Spleen (tissue), 11 donors: ENCODE results near the gene OSBPL9. TPM values are rescaled to one million over a fixed set of nuclear protein-coding genes. Genes with fewer than 3 reads are reported as not detected.

Experiments used
- DNase-seq: peaks from one replicate; pipeline ENCODE4 v3.0.0-alpha.2; 2020
- H3K27ac ChIP-seq, 8 donors: fragments of 200-600 bp; sonication (generic) in 7 of 8; 1 replicate in 4 of 8; 2 replicates in 4 of 8; pipeline versions ENCODE4 v1.5.0 to v1.8.0; 2016 to 2021; ENCODE audit warnings: inconsistent platforms in 4 of 8, mild to moderate bottlenecking in 4 of 8, moderate library complexity in 1 of 8
- H3K27me3 ChIP-seq, 7 donors: fragments of 200-600 bp; sonication (generic) in 6 of 7; replicated peaks in 1 of 7; 1 replicate in 4 of 7; 2 replicates in 3 of 7; pipeline versions ENCODE4 v1.5.0 to v1.8.0; 2016 to 2021; ENCODE audit warnings: inconsistent platforms in 3 of 7, mild to moderate bottlenecking in 1 of 7
- H3K36me3 ChIP-seq, 6 donors: fragments of 200-600 bp; sonication (generic) in 5 of 6; 1 replicate in 4 of 6; 2 replicates in 2 of 6; pipeline versions ENCODE4 v1.5.0 to v1.8.0; 2016 to 2021; ENCODE audit warnings: inconsistent platforms in 2 of 6
- H3K4me1 ChIP-seq, 6 donors: fragments of 200-600 bp; sonication (generic) in 5 of 6; 1 replicate in 3 of 6; 2 replicates in 3 of 6; pipeline versions ENCODE4 v1.5.0 to v1.8.0; 2016 to 2021; ENCODE audit warnings: inconsistent platforms in 3 of 6
- H3K4me3 ChIP-seq, 8 donors: fragments of 200-600 bp; sonication (generic) in 7 of 8; 1 replicate in 4 of 8; 2 replicates in 4 of 8; pipeline versions ENCODE4 v1.5.0 to v1.8.0; 2016 to 2021; ENCODE audit warnings: inconsistent platforms in 4 of 8, mild to moderate bottlenecking in 4 of 8, moderate library complexity in 2 of 8
- H3K9me3 ChIP-seq, 8 donors: fragments of 200-600 bp; sonication (generic) in 7 of 8; 1 replicate in 4 of 8; 2 replicates in 4 of 8; pipeline versions ENCODE4 v1.5.0 to v1.8.0; 2016 to 2021; ENCODE audit warnings: inconsistent platforms in 4 of 8
- POLR2A ChIP-seq, 3 donors: fragments of 450-650 bp; IDR thresholded peaks; one replicate each; pipeline ENCODE4 v1.5.1; 2017; ENCODE audit warnings: antibody characterized with exemption in 3 of 3, mild to moderate bottlenecking in 1 of 3
- POLR2AphosphoS5 ChIP-seq, 3 donors: sonication (generic); formaldehyde crosslinking; IDR thresholded peaks; one replicate each; pipeline ENCODE4 v1.5.1; 2017; ENCODE audit warnings: antibody characterized with exemption in 3 of 3
- WGBS, 5 donors: extraction: QIAGEN DNeasy Blood & Tissue Kit in 3 of 5; methylation state at CpG; one replicate each; pipeline versions ENCODE4 v1.1.5 to v1.1.7; 2013 to 2018; 5-methylcytosine and 5-hydroxymethylcytosine counted together
- intact Hi-C: fragments of 100-400 bp; cut with DNase I; formaldehyde crosslinking; loops from one replicate; pipeline ENCODE4 v1.15.0; 2023; ENCODE audit warnings: low total_unique reads
- polyA plus RNA-seq, 3 donors: library from polyadenylated mRNA; stranded (reverse); fragments of 200-250 nt; gene quantifications; one replicate each; pipeline ENCODE4 v1.2.1, GENCODE V29; 2013
- total RNA-seq, 7 donors: library from RNA; depleted of rRNA in 3 of 7; stranded (reverse); fragments of >200 nt in 3 of 7; fragmentation: NEBNext Ultra II Directional in 4 of 7; extraction: Animal tissue kit (Norgen Biotek cat#: 25700) in 4 of 7; gene quantifications; one replicate each; pipeline versions ENCODE4 v1.1.0 to v1.2.1, GENCODE V29; 2016 to 2021
- TF ChIP-seq, protein P1 (sequence below), 11 experiments: fragments of 200-600 bp in 7 of 11; fragments of 450-650 bp in 4 of 11; sonication (generic) in 4 of 11; IDR thresholded peaks in 8 of 11; conservative IDR thresholded peaks in 3 of 11; 1 replicate in 7 of 11; 2 replicates in 4 of 11; pipeline versions ENCODE4 v1.4.0 to v1.8.0; 2016 to 2021; ENCODE audit warnings: antibody characterized with exemption in 11 of 11, inconsistent platforms in 4 of 11, mild to moderate bottlenecking in 1 of 11
- donor health status: healthy with polysubstance abuse.
- donor health status: DM: no; HTN: no; CAD: no; lungs with moderate emphysema.
- donor health status: DM: no; HTN: no; CAD: no.
- donor health status: Bipolar disorder and iron deficiency.
- donor health status: healthy.
- donor health status: DM: no; HTN: no; CAD: no.
- donor health status: DM: yes; HTN: yes; CAD: no.

Gene OSBPL9
- total and polyA plus RNA-seq, 10 donors = 34.6 to 97.4 (median 80.6) TPM

DNA sequence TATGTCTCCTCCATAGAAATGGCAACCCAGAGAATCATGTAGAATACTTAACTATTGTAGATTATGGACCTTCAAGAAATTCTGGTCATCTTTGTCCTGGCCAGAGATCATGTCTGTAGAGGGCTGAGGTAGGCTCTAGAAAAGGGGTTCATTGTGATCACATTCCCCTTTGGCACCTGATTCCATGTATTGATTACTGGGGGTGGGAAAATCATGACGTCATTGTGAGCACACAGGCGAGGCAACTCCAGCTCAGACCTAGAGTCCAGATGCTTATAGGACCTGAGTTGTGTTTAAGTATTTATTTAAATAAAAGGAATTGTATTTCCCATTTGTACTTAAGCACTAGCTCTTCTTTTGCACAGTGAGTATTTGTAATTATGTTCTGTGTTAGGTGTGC is 93.1 kb downstream of the OSBPL9 start:
- no peak for TF ChIP-seq POLR2A (IDR thresholded peaks at IDR 0.05)
- intact Hi-C loops = no loop called here
- Histone ChIP-seq H3K4me3 (no peak overlapping the region), H3K27ac (no peak overlapping the region), H3K27me3 (no peaks in the 10 kb centered on the region), H3K4me1 (peaks cover 0 to 9% (median 3%) of the 10 kb centered on the region in 6 donors), H3K36me3 (peaks cover 0 to 8% (median 0%) of the 10 kb centered on the region in 6 donors), H3K9me3 (no peaks in the 10 kb centered on the region)
- WGBS, 5 donors = 93 to 100% (median 96%) methylated on average over 2 of the region's 2 CpGs
- no peak for DNase-seq

GRCh38 chr1:51712590-51712989 is 95.7 kb downstream of the OSBPL9 start:
- H3K4me3 ChIP-seq = no peak overlapping the region
- peaks cover 0 to 22% (median 0%) of the 10 kb centered on the region in 6 donors for H3K36me3 ChIP-seq
- H3K9me3 ChIP-seq = no peaks in the 10 kb centered on the region
- DNase-seq = no peak
- no peak overlapping the region for H3K27ac ChIP-seq
- TF ChIP-seq, protein P1, sequence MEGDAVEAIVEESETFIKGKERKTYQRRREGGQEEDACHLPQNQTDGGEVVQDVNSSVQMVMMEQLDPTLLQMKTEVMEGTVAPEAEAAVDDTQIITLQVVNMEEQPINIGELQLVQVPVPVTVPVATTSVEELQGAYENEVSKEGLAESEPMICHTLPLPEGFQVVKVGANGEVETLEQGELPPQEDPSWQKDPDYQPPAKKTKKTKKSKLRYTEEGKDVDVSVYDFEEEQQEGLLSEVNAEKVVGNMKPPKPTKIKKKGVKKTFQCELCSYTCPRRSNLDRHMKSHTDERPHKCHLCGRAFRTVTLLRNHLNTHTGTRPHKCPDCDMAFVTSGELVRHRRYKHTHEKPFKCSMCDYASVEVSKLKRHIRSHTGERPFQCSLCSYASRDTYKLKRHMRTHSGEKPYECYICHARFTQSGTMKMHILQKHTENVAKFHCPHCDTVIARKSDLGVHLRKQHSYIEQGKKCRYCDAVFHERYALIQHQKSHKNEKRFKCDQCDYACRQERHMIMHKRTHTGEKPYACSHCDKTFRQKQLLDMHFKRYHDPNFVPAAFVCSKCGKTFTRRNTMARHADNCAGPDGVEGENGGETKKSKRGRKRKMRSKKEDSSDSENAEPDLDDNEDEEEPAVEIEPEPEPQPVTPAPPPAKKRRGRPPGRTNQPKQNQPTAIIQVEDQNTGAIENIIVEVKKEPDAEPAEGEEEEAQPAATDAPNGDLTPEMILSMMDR (IDR thresholded peaks at IDR 0.05 in 8 of 11, conservative IDR thresholded peaks at IDR 0.05 in 3 of 11) = no peak
- TF ChIP-seq POLR2AphosphoS5 (IDR thresholded peaks at IDR 0.05) = no peak
- TF ChIP-seq POLR2A (IDR thresholded peaks at IDR 0.05) = no peak
- peaks cover 0 to 9% (median 3%) of the 10 kb centered on the region in 6 donors for H3K4me1 ChIP-seq
- no peaks in the 10 kb centered on the region for H3K27me3 ChIP-seq
- intact Hi-C loops = no loop called here
- WGBS, 5 donors = 96 to 100% (median 98%) methylated on average over 1 of the region's 1 CpG

DNA sequence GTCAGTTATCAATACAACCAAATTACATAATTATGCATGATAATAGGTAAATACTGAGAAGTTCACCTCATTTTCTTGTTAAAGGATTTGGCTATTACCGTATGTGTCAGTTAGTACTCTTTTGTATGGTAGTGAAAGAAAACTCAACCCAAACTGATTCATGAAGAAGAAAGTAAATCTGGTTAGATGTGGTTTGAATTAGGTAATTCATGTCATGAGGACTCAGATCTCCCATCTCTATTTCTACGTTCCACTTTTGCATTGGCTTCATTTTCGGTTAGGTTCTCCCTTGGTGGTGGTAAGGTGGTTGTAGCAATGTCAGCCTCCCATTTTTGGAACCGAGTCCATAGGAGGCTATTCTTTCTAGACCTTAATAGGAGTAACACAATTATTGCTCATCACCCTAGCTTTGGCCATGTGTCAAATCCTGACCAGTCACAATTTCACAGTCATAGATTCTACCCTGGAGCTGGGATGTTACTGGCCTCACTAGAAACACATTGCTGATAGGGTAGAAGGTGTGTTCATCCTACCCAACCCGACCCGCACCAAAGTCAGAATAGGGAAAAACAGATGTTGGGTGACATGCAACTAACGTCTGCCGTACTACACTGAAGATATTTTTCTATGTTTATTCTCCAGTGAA is 97.6 kb downstream of the OSBPL9 start:
- Histone ChIP-seq H3K27ac (no peak overlapping the region), H3K36me3 (peaks cover 0 to 23% (median 0%) of the 10 kb centered on the region in 6 donors), H3K4me1 (peaks cover 0 to 12% (median 0%) of the 10 kb centered on the region in 6 donors), H3K9me3 (no peaks in the 10 kb centered on the region), H3K27me3 (no peaks in the 10 kb centered on the region), H3K4me3 (no peak overlapping the region)
- 89 to 94% (median 91%) methylated on average over 8 of the region's 8 CpGs for WGBS, 5 donors
- no peak for DNase-seq
- TF ChIP-seq POLR2AphosphoS5 (IDR thresholded peaks at IDR 0.05) (no peak), POLR2A (IDR thresholded peaks at IDR 0.05) (no peak)
- TF ChIP-seq, protein P1 (IDR thresholded peaks at IDR 0.05 in 8 of 11, conservative IDR thresholded peaks at IDR 0.05 in 3 of 11) = no peak
- intact Hi-C loops = no loop called here

DNA sequence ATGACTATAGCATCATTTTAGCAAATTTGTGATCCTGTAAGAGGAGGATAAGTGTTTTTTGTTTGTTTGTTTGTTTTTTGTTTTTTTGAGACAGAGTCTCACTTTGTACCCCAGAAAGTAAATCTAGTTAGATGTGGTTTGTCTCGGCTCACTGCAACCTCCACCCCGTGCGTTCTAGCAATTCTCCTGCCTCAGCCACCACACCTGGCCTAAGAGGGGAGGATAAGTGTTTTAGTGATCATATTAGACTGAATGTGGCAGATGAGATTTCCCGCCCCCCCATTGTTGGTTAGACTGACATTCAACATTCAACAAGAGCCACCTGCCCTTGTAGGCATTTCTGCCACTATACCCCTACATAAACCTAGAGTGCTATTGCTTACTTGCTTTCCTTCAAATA is 98.5 kb downstream of the OSBPL9 start:
- no peak for DNase-seq
- H3K9me3 ChIP-seq = no peaks in the 10 kb centered on the region
- H3K36me3 ChIP-seq = peaks cover 0 to 23% (median 0%) of the 10 kb centered on the region in 6 donors
- no peaks in the 10 kb centered on the region for H3K27me3 ChIP-seq
- TF ChIP-seq POLR2AphosphoS5 (IDR thresholded peaks at IDR 0.05) = no peak
- TF ChIP-seq, protein P1 (IDR thresholded peaks at IDR 0.05 in 8 of 11, conservative IDR thresholded peaks at IDR 0.05 in 3 of 11) = no peak
- H3K27ac ChIP-seq = no peak overlapping the region
- H3K4me3 ChIP-seq = no peak overlapping the region
- 79 to 89% (median 86%) methylated on average over 4 of the region's 4 CpGs for WGBS, 5 donors
- peaks cover 0 to 9% (median 0%) of the 10 kb centered on the region in 6 donors for H3K4me1 ChIP-seq
- intact Hi-C loops = no loop called here
